Ecto neural progenitor cell (in vitro differentiated cells): ENCODE measurements around the gene MYH15.

Source experiments
- DNase-seq: peaks from one replicate; pipeline ENCODE4 v3.0.0-alpha.2; 2018; ENCODE audit warnings: low spot score

Gene MYH15

DNA sequence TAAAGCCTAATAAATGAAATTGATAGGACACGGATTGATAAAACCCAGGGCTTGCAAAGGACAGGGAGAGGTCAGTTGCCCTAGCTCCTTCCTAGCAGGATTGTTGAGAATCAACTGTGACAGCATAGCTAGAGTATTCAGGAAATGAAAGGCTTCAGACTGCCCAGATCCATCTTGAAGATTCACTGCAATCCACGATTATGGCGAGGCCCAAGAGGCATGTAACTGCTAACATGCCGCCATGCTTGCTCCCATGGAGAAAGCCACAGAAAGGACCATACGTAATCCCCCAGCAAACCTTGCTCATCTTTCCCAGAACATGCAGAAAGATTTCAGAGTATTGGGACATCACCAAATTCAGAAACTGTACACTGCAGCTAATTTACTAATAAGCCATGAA, 41.3 kb downstream of the MYH15 start:
- no peak for DNase-seq

- DNase-seq = no peak
Measured at GRCh38 chr3:108468577-108468976, 41.8 kb downstream of the MYH15 start.

DNA sequence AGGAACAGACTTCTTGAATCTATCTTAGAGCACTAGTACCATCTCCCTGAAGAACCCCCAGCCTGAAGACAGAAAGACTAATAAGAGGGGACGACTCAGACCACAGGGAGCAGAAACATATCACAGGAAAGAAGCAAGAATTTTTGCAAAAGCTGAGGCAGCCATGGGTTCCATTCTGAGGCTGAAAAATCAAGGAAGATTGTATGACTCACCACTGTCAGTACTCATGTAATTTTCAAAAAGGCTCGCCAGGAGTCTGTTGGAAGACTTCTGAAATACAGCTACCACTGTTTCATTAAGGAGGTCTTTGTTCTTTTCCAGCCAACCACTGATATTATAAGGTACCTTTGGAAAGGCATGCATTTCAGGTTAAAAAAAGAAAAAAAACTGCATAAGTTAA, 47.5 kb downstream of the MYH15 start:
- DNase-seq = no peak

- no peak for DNase-seq
Measured at GRCh38 chr3:108461661-108462111, 48.7 kb downstream of the MYH15 start.

- DNase-seq = no peak
Measured at GRCh38 chr3:108459225-108459624, 51.2 kb downstream of the MYH15 start.

GRCh38 chr3:108455212-108455705, 55.1 kb downstream of the MYH15 start:
- DNase-seq = no peak

DNA sequence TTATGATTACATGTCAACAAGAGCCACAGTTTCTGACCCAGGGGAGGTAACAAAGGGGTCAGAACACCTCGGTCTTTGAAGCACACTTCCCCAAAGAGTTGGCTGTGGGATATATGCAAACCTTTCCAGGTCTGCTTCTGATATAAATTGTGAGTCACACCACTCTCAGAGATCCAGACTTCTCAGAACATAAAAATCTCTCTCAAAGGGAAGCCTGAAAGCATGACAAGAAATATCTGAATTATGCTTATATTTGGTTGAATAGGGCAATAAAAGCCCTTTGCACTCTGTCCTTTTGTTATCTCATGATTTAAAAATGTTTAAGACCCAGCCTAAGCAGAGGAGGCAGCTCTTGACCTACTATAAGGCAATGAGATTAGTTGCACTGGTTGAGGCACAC, 56.8 kb downstream of the MYH15 start:
- no peak for DNase-seq

GRCh38 chr3:108450444-108450843, 60.0 kb downstream of the MYH15 start:
- no peak for DNase-seq

GRCh38 chr3:108448593-108448992, 61.8 kb downstream of the MYH15 start:
- DNase-seq = no peak

- DNase-seq = no peak
Measured at GRCh38 chr3:108447096-108447847, 63.1 kb downstream of the MYH15 start.

GRCh38 chr3:108442281-108442680, 68.1 kb downstream of the MYH15 start:
- no peak for DNase-seq

GRCh38 chr3:108441518-108441917, 68.9 kb downstream of the MYH15 start:
- no peak for DNase-seq

DNA sequence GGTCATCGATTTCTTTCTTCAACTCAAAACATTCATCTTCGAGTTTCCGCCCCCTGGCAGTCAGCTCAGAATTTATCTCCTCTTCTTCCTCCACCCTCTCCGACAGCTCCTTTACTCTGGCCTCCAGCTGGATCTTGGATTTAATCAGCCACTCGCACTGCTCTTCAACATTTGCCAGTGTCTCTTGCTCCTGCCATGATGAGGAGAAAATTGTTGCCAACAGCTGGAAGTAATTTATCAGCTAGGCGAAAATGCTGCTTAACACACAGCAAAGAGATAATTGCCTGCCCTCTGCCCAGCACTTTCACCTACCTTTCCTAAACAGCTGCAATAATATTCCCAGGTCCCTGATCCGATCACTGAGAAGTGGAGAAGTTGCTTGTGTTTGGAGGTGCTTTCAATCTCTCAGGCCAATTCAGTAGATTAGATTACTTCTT, 69.3 kb downstream of the MYH15 start:
- peak; percentile 49 for DNase-seq

GRCh38 chr3:108438542-108438941, 71.9 kb downstream of the MYH15 start:
- DNase-seq = no peak

DNA sequence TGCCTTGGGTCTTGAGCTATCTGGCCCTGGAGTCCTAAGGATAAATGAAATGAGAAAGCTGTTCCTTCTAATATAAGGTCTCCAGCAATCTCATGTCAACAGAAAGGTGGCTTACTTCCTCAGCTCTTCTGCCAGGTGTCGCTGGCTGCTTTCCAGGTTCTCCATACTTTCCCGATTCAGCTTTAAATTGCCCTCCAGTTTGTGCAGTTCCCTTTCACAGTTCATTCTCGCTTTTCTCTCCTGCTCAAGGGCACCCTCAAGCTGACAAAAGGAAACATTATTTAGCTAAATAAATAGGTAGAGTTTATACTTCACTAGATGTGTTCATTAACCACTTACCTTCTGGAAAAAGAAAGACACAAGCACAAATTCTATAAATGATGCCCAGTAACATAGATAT, 73.0 kb downstream of the MYH15 start:
- no peak for DNase-seq

- DNase-seq = no peak
Measured at GRCh38 chr3:108433928-108434327, 76.5 kb downstream of the MYH15 start.

GRCh38 chr3:108432431-108432830, 78.0 kb downstream of the MYH15 start:
- DNase-seq = no peak

DNA sequence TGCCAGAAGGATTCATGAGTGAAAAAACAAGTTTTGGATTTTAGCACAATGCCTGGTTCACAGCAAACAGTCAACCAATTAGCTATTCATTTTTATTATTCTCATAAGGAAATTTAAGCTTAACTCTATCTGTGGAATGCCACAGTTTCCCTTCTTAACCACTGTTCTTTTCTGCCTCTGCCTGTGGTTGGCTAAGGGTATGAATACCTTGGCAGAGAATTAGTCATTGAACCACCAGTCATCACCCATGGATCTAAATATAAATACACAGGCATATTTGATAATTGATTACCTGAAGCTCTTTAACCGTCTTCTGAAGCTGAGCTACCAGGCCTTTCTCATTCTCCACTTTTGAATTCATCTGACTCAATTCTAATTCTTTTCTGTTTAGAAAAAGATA, 79.9 kb downstream of the MYH15 start:
- DNase-seq = no peak

DNA sequence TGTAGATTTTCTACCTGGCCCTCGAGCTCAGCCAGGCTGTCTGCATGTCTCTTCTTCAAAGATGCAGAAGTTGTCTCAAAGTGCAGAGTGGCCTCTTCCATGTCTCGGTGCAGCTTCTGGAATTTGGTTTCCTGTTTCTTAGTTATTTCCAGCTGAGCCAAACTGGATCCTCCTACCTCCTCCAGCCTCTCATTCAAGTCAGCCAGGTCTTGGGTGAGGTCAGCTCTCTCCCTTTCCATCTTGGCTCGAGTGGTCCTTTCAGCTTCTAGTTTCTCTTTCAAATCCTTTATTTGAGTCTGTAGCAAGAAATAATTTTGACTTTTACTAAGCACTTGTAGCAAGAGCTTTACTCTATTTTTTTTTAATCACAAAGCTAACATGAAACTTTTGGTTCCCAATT, 81.8 kb downstream of the MYH15 start:
- no peak for DNase-seq

- no peak for DNase-seq
Measured at GRCh38 chr3:108420926-108421325, 89.5 kb downstream of the MYH15 start.

DNA sequence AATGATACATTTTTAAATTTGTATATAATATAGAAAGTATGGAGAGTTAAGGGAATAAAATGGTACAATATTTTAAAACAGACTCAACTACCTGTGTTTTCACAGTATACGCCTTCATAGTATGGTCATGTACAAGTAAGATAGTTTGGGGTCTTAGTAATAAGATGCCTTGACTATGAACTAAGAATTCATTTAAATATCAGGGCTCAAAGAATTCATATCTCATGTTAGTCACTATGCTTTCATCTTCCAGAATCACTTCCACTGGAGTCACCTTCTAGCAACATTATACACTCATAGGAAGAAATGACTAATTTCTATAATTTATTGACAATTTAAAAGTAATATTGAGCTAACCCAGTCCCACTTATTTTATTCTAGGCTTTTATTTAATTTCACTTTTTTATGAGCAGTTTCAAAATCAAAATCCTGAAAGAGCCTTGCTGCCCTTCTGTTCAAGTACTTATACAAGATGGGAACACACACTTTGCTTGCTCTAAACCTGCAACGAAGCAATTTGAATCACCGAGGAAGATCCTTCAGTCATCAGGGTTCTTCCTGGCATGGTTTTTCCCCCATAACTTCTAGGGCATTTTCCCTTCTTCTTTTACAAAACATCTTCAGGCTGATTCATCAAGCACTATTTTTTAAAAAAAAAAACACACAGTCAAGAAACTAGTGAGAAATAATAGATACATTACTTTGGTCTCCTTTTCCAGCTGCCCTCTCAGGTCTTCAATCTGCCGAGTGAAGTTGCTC, 94.1 kb downstream of the MYH15 start:
- no peak for DNase-seq

- DNase-seq = no peak
Measured at GRCh38 chr3:108415661-108416060, 94.7 kb downstream of the MYH15 start.

- no peak for DNase-seq
Measured at GRCh38 chr3:108414007-108414406, 96.4 kb downstream of the MYH15 start.
